Liver (tissue), 9 donors: ENCODE measurements around the gene ZNF485. TPM values are rescaled to one million over a fixed set of nuclear protein-coding genes. Genes with fewer than 3 reads are reported as not detected.
"Not testable (repeated sequence)": the region's sequence is repeated elsewhere in the genome, so short reads cannot be mapped to it uniquely, and the experiment has no call there.

ENCODE experiments used
- DNase-seq: peaks from one replicate; pipeline ENCODE4 v3.0.0-alpha.2; 2017; ENCODE audit warnings: low spot score
- H3K27ac ChIP-seq, 2 donors: one replicate each; pipeline ENCODE4 v1.7.0; 2013; ENCODE audit warnings: inconsistent platforms in 2 of 2, low read length in 2 of 2, control low read depth in 1 of 2, low read depth in 1 of 2, mild to moderate bottlenecking in 1 of 2
- H3K27me3 ChIP-seq, 4 donors: one replicate each; pipeline versions ENCODE4 v1.6.1 to v1.7.0; 2013; ENCODE audit warnings: low read length in 3 of 4, inconsistent platforms in 1 of 4, mild to moderate bottlenecking in 1 of 4, moderate library complexity in 1 of 4; ENCODE audit not compliant: control insufficient read depth in 4 of 4, insufficient read depth in 4 of 4
- H3K36me3 ChIP-seq, 4 donors: one replicate each; pipeline versions ENCODE4 v1.6.1 to v1.7.0; 2013; ENCODE audit warnings: low read length in 3 of 4, mild to moderate bottlenecking in 3 of 4, low read depth in 1 of 4, moderate library complexity in 1 of 4; ENCODE audit not compliant: control insufficient read depth in 4 of 4, insufficient read depth in 3 of 4
- H3K4me1 ChIP-seq, 4 donors: one replicate each; pipeline versions ENCODE4 v1.6.1 to v1.7.0; 2013; ENCODE audit warnings: low read length in 3 of 4, mild to moderate bottlenecking in 3 of 4, moderate library complexity in 1 of 4; ENCODE audit not compliant: control insufficient read depth in 4 of 4, insufficient read depth in 4 of 4
- H3K4me3 ChIP-seq, 3 donors: one replicate each; pipeline versions ENCODE4 v1.6.1 to v1.7.0; 2013; ENCODE audit warnings: low read length in 3 of 3, control low read depth in 1 of 3, low read depth in 1 of 3, mild to moderate bottlenecking in 1 of 3
- H3K9ac ChIP-seq, 2 donors: one replicate each; pipeline ENCODE4 v1.7.0; 2013; ENCODE audit warnings: low read length in 2 of 2, mild to moderate bottlenecking in 2 of 2, moderate library complexity in 2 of 2, control low read depth in 1 of 2, low read depth in 1 of 2
- H3K9me3 ChIP-seq, 4 donors: one replicate each; pipeline versions ENCODE4 v1.6.1 to v1.7.0; 2013; ENCODE audit warnings: low read length in 3 of 4; ENCODE audit not compliant: control insufficient read depth in 4 of 4
- ATF3 ChIP-seq: IDR thresholded peaks from 2 replicates; pipeline ENCODE4 v1.6.1; 2016; ENCODE audit warnings: antibody characterized with exemption
- EGR1 ChIP-seq, 2 donors: IDR thresholded peaks; 2 replicates each; pipeline ENCODE4 v1.6.1; 2016 to 2018; ENCODE audit warnings: antibody characterized with exemption in 2 of 2, low read depth in 2 of 2
- FOXA1 ChIP-seq: IDR thresholded peaks from 2 replicates; pipeline ENCODE4 v1.6.1; 2016; ENCODE audit warnings: antibody characterized with exemption
- GABPA ChIP-seq, 2 donors: IDR thresholded peaks in 1 of 2; conservative IDR thresholded peaks in 1 of 2; 2 replicates each; pipeline ENCODE4 v1.6.1; 2016; ENCODE audit warnings: antibody characterized with exemption in 2 of 2, mild to moderate bottlenecking in 1 of 2, moderate library complexity in 1 of 2
- HNF4A ChIP-seq, 2 donors: conservative IDR thresholded peaks; 2 replicates each; pipeline ENCODE4 v1.6.1; 2016; ENCODE audit warnings: antibody characterized with exemption in 2 of 2, mild to moderate bottlenecking in 2 of 2
- HNF4G ChIP-seq: IDR thresholded peaks from 2 replicates; pipeline ENCODE4 v1.6.1; 2016; ENCODE audit warnings: antibody characterized with exemption
- MAX ChIP-seq: IDR thresholded peaks from 2 replicates; pipeline ENCODE4 v1.6.1; 2016; ENCODE audit warnings: antibody characterized with exemption
- NR2F2 ChIP-seq: IDR thresholded peaks from 2 replicates; pipeline ENCODE4 v1.6.1; 2016; ENCODE audit warnings: antibody characterized with exemption
- REST ChIP-seq: IDR thresholded peaks from 2 replicates; pipeline ENCODE4 v1.6.1; 2016; ENCODE audit warnings: antibody characterized with exemption, mild to moderate bottlenecking
- RXRA ChIP-seq, 2 donors: IDR thresholded peaks; 2 replicates each; pipeline ENCODE4 v1.6.1; 2017 to 2018; ENCODE audit warnings: antibody characterized with exemption in 2 of 2, mild to moderate bottlenecking in 1 of 2
- SP1 ChIP-seq: IDR thresholded peaks from 2 replicates; pipeline ENCODE4 v1.6.1; 2018; ENCODE audit warnings: antibody characterized with exemption, mild to moderate bottlenecking
- WGBS: extraction: QIAGEN DNeasy Blood & Tissue Kit; methylation state at CpG from one replicate; pipeline ENCODE4 v1.1.7; 2013; 5-methylcytosine and 5-hydroxymethylcytosine counted together
- polyA plus RNA-seq, 2 donors: library from polyadenylated mRNA; stranded (reverse) in 1 of 2; unstranded in 1 of 2; fragments of 200-250 nt in 1 of 2; fragments of >200 nt in 1 of 2; fragmentation: Nextera tagmentation in 1 of 2; extraction: Ambion mirVana in 1 of 2; gene quantifications; one replicate each; pipeline versions ENCODE4 v1.2.1 to v1.2.3, GENCODE V29; 2013 to 2015
- total RNA-seq, 2 donors: library from RNA; depleted of rRNA; stranded (reverse); fragments of >200 nt; gene quantifications; one replicate each; pipeline ENCODE4 v1.2.3, GENCODE V29; 2014
- donor health status: healthy.
- donor health status: healthy.
- donor health status: healthy.
- donor health status: healthy.
- donor health status: healthy.

The ZNF485 gene
- total and polyA plus RNA-seq, 4 donors, result 0.92 to 2.4 (median 1.0) TPM

- 72% methylated on average over 3 of the region's 3 CpGs for whole genome bisulfite sequencing
- not testable (repeated sequence) for DNase-seq
Observed at GRCh38 chr10:43586730-43587115, 19.5 kb upstream of the ZNF485 start.

GRCh38 chr10:43591303-43591904 is 14.8 kb upstream of the ZNF485 start:
- no peaks in the 10 kb centered on the region for H3K27me3 ChIP-seq
- no peak overlapping the region for H3K9ac ChIP-seq
- peaks cover 0 to 10% (median 0%) of the 10 kb centered on the region in 4 donors for H3K9me3 ChIP-seq
- no peak overlapping the region for H3K4me3 ChIP-seq
- no peak for DNase-seq
- 86% methylated on average over 5 of the region's 5 CpGs for WGBS
- H3K4me1 ChIP-seq, result peaks cover 1 to 16% (median 7%) of the 10 kb centered on the region in 4 donors
- H3K36me3 ChIP-seq, result no peaks in the 10 kb centered on the region
- TF ChIP-seq FOXA1, result no peak
- TF ChIP-seq HNF4G, result no peak
- H3K27ac ChIP-seq, result no peak overlapping the region

More at GRCh38 chr10:43586730-43587115, 19.5 kb upstream of the ZNF485 start:
- H3K9ac ChIP-seq, H3K4me3 ChIP-seq, H3K27ac ChIP-seq, H3K36me3 ChIP-seq, H3K27me3 ChIP-seq, H3K9me3 ChIP-seq, H3K4me1 ChIP-seq: not testable (repeated sequence)
- TF ChIP-seq RXRA (IDR thresholded peaks at IDR 0.05), result peak in 1 of 2 donors; percentile 36

- no peak overlapping the region for H3K27ac ChIP-seq
- no peak overlapping the region for H3K9ac ChIP-seq
Observed at GRCh38 chr10:43594944-43595589, 11.2 kb upstream of the ZNF485 start.

GRCh38 chr10:43595739-43596298 is 10.4 kb upstream of the ZNF485 start:
- no peak for DNase-seq
- Histone ChIP-seq H3K27me3 (no peaks in the 10 kb centered on the region), H3K27ac (no peak overlapping the region), H3K4me3 (no peak overlapping the region), H3K36me3 (no peaks in the 10 kb centered on the region), H3K4me1 (peaks cover 1 to 16% (median 7%) of the 10 kb centered on the region in 4 donors), H3K9ac (no peak overlapping the region), H3K9me3 (peaks cover 0 to 10% (median 0%) of the 10 kb centered on the region in 4 donors)
- 77% methylated on average over 7 of the region's 7 CpGs for WGBS
- TF ChIP-seq GABPA (IDR thresholded peaks at IDR 0.05 in 1 of 2, conservative IDR thresholded peaks at IDR 0.05 in 1 of 2), result no peak
- TF ChIP-seq FOXA1, result no peak
- no peak for TF ChIP-seq MAX
- TF ChIP-seq ATF3, result no peak
- no peak for TF ChIP-seq EGR1 (IDR thresholded peaks at IDR 0.05; ENCODE audit: low read depth in 2 of 2)
- TF ChIP-seq REST, result no peak
- TF ChIP-seq RXRA (IDR thresholded peaks at IDR 0.05), result no peak
- TF ChIP-seq NR2F2, result no peak
- no peak for TF ChIP-seq SP1

More at GRCh38 chr10:43594944-43595589, 11.2 kb upstream of the ZNF485 start:
- Histone ChIP-seq H3K36me3 (no peaks in the 10 kb centered on the region), H3K4me1 (peaks cover 1 to 16% (median 7%) of the 10 kb centered on the region in 4 donors), H3K4me3 (peak overlapping the region in 2 of 3 donors; percentile 12 to 46), H3K27me3 (no peaks in the 10 kb centered on the region), H3K9me3 (peaks cover 0 to 10% (median 0%) of the 10 kb centered on the region in 4 donors)
- 30% methylated on average over 8 of the region's 8 CpGs for whole genome bisulfite sequencing
- DNase-seq, result no peak
- TF ChIP-seq SP1, result no peak
- peak in 1 of 2 donors; percentile 13 for TF ChIP-seq HNF4A (conservative IDR thresholded peaks at IDR 0.05)
- TF ChIP-seq FOXA1, result no peak
- no peak for TF ChIP-seq RXRA (IDR thresholded peaks at IDR 0.05)
